Bronchial epithelial cell (primary cell): ENCODE results near the gene COX17. TPM values are rescaled to one million over a fixed set of nuclear protein-coding genes. Genes with fewer than 3 reads are reported as not detected.
A peak's percentile ranks its signal among the peaks of the same experiment; 100 is the strongest.

Source experiments
- DNase-seq: peaks from one replicate; pipeline ENCODE4 v3.0.0-alpha.2; 2010; ENCODE audit warnings: low read depth
- FAIRE-seq: peaks from 2 replicates; lab custom pipeline; 2011; peaks lifted over from hg19 to GRCh38; lab: Jason Lieb, UNC
- H3K27me3 ChIP-seq: 2 replicates; pipeline ENCODE4 v1.5.1; 2011; ENCODE audit warnings: low read length; ENCODE audit not compliant: control insufficient read depth, insufficient read depth
- H3K36me3 ChIP-seq: 2 replicates; pipeline ENCODE4 v1.5.1; 2011; ENCODE audit warnings: low read length; ENCODE audit not compliant: control insufficient read depth, insufficient read depth
- H3K4me3 ChIP-seq: 2 replicates; pipeline ENCODE4 v1.5.1; 2011; ENCODE audit warnings: mild to moderate bottlenecking, low read depth, low read length, control low read depth
- CTCF ChIP-seq: IDR thresholded peaks from 2 replicates; pipeline ENCODE4 v1.5.1; 2011; ENCODE audit warnings: mild to moderate bottlenecking, moderate library complexity, low read length, control low read depth, inconsistent platforms; ENCODE audit not compliant: insufficient read depth, severe bottlenecking
- total RNA-seq: library from RNA; depleted of rRNA; stranded (reverse); fragments of >200 nt; gene quantifications from 2 replicates; pipeline ENCODE4 v1.2.1, GENCODE V29; 2014

Gene COX17
- total RNA-seq, 1 donor from 2014 or later: 10.0 TPM

- no peak for FAIRE-seq
- H3K36me3 ChIP-seq: no peaks in the 10 kb centered on the region
- no peak overlapping the region for H3K4me3 ChIP-seq
- DNase-seq: no peak
- no peaks in the 10 kb centered on the region for H3K27me3 ChIP-seq
- no peak for TF ChIP-seq CTCF
Observed at GRCh38 chr3:119715105-119715504, 37.9 kb upstream of the COX17 start.

- no peak overlapping the region for H3K4me3 ChIP-seq
- H3K36me3 ChIP-seq: no peaks in the 10 kb centered on the region
- FAIRE-seq (no peak), DNase-seq (no peak)
- peaks cover 4% of the 10 kb centered on the region for H3K27me3 ChIP-seq
- TF ChIP-seq CTCF: no peak
Observed at GRCh38 chr3:119703820-119704531, 26.8 kb upstream of the COX17 start.

GRCh38 chr3:119702530-119703527 is 25.6 kb upstream of the COX17 start, which contains the start of gene CFAP91:
TSS of gene CFAP91 (plus strand) at chr3:119703022. CDS start at chr3:119703099, 77 bp downstream.
- FAIRE-seq (no peak), DNase-seq (peak; percentile 72)
- Histone ChIP-seq H3K36me3 (no peaks in the 10 kb centered on the region), H3K27me3 (peaks cover 4% of the 10 kb centered on the region), H3K4me3 (peak within 1 kb of the TSS; percentile 39)
- TF ChIP-seq CTCF: no peak

- no peak for TF ChIP-seq CTCF
- no peak for DNase-seq
- FAIRE-seq: no peak
- Histone ChIP-seq H3K36me3 (no peaks in the 10 kb centered on the region), H3K4me3 (no peak overlapping the region), H3K27me3 (peaks cover 4% of the 10 kb centered on the region)
Observed at GRCh38 chr3:119700920-119701734, 23.9 kb upstream of the COX17 start.

GRCh38 chr3:119700269-119700919 is 23.2 kb upstream of the COX17 start:
- no peak for TF ChIP-seq CTCF
- Histone ChIP-seq H3K27me3 (peaks cover 4% of the 10 kb centered on the region), H3K4me3 (no peak overlapping the region), H3K36me3 (no peaks in the 10 kb centered on the region)
- FAIRE-seq (no peak), DNase-seq (peak; percentile 65)
